ENCODE results near the gene OSBPL10.
"Not testable (repeated sequence)": the region's sequence is repeated elsewhere in the genome, so short reads cannot be mapped to it uniquely, and the experiment has no call there.

The OSBPL10 gene

GRCh38 chr3:31992995-31993394 lies 11.9 kb upstream of the OSBPL10 start:
- DNase-seq = not testable (repeated sequence)

DNA sequence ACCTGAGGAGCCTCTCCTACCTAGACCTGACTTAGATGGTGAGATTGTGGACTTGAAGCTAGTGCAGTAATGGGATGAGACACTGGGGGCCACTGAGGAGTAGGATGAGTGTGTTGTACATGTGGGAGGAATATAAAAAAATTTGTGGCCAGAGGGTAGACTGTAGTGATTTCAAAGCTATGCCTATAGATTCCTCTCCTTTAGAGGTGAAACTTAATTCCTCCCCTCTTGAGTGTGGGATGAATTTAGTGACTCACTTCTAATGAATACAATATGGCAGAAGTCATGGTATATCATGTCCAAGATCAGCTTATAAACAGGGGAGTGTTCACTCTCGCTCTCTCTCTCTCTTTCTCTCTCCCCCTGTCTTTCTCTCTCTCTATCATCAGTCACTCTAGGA lies 7.2 kb upstream of the OSBPL10 start:
- no peak for DNase-seq

- no peak for DNase-seq
Measured at GRCh38 chr3:31985831-31986230, 4.8 kb upstream of the OSBPL10 start.

DNA sequence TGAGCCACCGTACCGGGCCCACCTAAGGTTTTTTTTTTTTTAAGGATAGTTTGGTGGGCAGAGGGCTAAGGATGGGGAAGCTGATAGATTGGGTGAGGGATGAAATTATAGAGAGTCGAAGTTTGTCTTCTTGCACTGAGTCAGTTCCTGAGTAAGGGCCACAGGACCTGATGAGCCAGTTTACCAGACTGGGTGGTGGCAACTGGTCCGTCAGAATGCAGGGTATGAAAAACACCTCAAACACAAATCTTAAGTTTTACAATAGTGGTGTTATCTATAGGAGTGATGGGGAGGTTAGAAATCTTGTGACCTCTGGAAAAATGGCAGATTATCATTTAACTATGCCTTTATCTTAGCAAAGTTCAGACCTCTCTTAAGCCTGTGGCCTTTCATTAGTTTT lies 3.3 kb upstream of the OSBPL10 start:
- DNase-seq = no peak

DNA sequence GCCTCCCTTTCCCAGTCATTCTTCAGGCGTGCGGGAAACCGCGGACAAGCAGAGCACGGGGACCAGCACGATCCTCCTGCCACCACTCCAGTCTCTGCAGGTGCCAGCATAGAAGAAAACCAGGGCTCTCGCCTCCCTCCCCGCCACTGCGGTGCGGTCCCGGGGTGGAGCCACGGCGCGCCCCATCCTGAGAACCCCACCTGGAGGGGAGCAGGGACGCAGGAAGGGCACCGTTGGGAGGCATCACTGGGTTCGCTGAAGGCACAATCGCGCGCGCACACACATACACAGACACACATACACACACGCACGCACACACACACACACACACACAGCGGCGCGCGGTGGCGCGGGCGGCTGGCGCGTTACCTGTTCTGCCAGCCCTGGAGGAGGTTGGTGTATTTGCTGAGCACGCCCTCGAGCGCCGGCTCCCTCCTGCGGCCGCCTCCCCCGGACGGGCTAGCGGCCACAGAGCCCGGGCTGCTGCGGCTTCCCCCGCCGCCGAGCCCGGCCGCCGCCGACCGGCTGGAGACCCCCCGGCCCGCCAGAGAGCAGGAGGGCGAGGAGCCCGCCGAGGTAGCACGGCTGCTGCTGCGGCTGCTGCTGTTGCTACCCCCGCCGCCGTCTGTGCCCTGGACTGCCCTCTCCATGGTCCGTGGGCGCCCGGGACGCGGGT lies 394 bp downstream of the OSBPL10 start:
- DNase-seq = peak; percentile 31 to 36

DNA sequence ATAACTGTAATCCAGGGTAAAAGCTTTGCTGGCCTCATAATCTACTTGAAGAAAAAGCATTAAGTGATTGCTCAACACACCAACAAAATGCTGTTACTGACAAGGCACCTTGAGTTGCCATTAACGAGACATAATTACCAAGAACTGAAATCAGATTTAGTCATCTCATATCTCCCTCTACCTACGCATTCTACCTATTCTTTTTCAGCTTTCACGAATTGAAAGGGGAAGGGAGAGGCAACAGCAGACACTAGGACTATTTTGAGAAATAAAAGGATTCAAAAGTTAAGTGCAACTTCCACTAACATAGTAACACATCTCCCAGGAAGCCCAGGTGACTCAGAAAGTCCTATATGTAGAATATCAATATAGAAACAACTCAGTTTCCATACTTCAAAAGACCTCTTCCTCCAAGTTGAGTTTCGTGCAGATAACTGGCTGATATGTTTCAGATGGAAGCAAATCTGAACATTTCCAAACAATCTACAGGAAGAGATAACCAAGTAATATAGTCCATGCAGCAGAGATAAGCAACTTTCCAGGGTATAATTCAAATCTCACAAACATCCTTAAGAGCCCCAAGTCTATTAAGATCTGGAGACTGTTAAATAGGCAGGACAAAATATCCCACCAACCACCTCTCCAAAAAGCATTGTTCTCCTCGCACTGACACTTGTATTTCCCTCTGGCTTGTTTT lies 1.9 kb downstream of the OSBPL10 start:
- DNase-seq = no peak

DNA sequence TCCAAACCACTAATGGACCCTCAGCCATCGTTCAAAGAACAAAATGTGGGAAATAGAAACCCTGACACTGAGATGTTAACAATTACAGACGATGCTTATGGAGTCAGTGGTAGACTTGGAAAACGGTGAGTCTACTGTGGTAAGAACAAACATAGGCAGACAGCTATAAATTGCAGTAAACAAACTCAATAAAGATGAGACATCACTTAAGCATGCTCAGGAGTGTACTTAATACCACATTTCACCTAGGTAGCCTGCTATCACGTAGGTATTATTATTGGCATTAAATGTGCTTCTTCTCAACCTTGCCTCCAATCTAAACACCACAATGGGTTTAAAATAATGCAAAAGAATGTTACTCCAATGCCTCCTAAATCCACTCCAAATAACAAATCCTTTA lies 2.5 kb downstream of the OSBPL10 start:
- DNase-seq = no peak

- DNase-seq = no peak
Measured at GRCh38 chr3:31977736-31978135, 3.3 kb downstream of the OSBPL10 start.

- DNase-seq = no peak
Measured at GRCh38 chr3:31976302-31976701, 4.8 kb downstream of the OSBPL10 start.

- no peak for DNase-seq
Measured at GRCh38 chr3:31974964-31975363, 6.1 kb downstream of the OSBPL10 start.

DNA sequence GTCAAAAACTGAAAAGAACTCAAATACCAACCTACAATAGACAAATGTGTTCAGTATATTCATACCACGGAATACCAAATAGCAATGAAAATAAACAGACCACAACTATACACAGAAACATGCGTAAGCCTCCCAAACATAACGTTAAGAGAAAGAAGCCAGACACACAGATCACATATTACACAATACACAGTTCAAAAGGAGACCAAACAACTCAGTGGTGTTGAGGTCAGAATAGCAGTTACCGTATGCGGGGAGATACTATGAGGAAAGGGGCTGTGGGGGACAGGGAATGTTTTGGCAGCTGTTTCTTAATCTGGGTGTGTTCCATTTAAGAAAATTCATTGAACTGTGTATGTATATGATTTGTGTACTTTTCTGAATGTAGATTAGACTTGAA lies 6.6 kb downstream of the OSBPL10 start:
- DNase-seq = no peak

DNA sequence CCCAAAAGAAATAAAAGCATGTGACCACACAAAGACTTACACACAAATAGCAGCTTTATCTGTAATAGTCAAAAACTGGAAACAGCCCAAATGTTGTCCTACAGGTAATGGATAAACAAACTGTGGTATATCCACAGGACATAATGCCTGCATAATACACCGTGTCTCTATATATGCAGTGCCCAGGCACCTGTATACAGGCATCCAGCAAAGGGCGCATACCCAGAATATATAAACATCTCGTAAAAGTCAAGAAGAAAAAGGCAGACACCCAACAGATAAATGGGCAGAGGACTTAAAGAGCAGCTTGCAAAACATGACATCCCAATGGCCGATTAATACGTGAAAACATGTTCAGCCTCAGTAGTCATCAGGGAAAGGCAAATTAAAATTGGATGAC lies 7.2 kb downstream of the OSBPL10 start:
- no peak for DNase-seq

- DNase-seq = no peak
Measured at GRCh38 chr3:31973081-31973480, 8.0 kb downstream of the OSBPL10 start.

GRCh38 chr3:31971607-31972006 lies 9.5 kb downstream of the OSBPL10 start:
- DNase-seq = no peak

DNA sequence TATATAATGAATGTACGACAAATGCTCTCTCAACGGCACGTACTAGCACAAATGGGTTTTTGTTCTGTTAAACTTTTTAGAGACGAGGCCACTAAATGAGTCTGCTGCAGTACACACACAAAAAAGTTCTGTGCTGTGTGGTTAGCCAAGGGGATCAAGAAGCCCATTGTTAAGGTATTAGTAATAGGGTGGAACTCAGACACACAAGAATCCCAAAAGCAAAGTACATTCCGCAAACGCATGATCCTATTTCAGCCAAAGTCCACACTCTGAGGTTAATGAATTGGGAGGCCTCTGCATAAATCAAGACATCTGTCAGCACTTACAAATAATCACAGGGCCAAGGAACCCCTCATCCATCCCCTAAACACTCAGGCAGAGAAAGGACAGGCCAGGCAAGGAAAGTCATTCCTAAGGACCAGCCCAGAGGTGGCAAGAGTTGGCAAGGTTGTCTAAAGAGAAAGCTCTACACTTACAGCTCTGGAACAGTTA lies 12.1 kb downstream of the OSBPL10 start:
- no peak for DNase-seq

DNA sequence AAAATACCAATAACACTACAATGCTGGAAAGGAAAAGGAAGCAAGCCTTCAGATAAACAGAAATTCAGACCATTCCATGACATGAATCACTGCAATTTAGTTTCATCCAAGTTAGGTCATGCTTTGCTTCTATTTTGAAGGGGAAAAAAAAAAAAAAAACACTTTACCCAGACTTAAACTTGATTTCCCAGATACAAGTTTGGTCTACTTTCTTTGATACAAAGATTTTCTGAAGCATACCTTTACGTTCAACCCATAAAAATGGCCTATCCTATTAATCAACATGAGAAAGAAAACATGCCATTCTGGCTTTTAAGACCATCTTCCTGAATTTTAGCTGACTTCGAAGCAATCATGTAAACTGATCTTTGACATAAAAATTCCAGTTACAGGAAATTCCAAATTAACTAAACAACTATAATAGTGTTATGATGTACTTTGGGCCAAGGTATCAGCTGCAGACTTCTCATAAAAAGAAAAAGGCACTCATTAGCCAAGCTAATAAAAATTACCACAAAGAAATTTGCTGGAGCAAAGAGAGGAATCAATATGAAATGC lies 12.6 kb downstream of the OSBPL10 start:
- no peak for DNase-seq

DNA sequence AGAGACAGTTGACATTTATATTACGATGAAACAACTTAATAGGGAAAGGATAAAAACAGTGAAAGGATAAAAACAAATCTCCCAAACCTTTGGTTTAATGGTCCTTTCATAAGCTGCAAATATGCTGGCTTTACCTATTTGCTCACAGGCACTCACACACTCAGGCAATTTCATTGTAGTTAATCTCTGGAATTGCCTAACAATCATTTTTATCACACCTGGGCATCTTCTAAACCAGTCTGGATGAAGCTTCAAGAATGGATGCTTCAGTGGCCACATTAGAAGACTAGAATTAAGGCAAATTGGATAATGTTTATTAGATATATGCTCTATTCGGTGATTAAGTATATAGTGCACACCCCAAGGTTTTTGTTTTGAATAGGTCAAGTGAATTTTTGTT lies 13.5 kb downstream of the OSBPL10 start:
- no peak for DNase-seq

GRCh38 chr3:31966978-31967591 lies 14.0 kb downstream of the OSBPL10 start:
- no peak for DNase-seq

DNA sequence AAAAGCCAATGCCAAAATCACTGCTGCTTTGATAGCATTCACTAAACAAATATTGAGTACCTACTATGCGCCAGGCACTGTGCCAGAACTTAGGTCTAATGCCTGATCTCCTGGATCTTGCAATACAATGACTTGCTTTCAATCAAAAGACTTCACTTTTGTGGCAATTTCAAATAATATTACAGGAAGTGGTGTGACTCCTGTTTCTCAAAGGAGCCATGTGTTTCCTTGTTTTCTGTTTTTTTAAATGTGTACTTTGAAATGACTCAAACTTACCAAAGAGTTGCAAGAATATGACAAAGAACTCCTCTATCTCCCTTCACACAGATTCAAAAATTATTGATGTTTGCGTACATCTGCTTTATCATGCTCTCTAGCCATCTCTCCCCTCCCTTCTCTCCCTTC lies 18.3 kb downstream of the OSBPL10 start:
- DNase-seq = no peak

GRCh38 chr3:31960793-31961431 lies 20.1 kb downstream of the OSBPL10 start:
- DNase-seq = no peak

DNA sequence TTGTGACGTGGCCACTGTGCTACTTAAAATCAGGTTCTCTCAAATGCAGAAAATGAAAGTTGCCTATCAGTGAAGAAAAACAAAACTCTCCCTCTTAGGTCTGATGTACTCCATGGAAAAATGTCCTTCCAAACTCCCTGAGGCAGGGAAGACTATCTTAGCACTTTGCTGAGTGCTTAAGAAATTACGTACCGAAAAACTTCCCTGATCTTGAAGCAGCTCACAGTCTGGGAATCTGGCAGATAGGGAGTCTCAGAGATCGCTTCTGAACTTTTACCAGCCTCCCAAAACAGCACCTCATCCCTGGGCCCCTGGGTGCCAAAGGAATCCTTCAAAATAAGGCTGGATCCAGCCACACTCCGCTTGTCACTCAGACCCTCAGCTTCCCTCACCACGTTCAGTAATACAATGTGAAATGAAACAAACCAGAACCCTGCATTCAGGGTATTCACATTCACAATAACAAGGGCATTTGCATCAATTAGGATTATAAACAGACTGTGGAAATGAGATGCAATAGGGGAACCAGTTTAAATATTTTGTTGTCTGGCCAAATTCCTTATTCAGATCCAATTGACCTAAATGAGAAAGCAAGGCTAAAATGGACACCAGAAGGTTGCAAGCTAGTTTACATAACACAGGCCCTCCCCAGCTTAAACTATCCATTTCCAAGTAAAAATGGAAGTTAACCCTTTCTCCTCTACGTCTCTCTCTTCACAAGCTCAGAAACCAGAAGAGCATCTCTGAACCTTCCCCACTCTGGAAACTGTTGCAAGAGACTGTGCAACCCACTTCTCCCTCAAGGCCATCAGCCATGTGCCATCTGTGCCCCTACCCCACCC lies 20.9 kb downstream of the OSBPL10 start:
- DNase-seq = no peak

DNA sequence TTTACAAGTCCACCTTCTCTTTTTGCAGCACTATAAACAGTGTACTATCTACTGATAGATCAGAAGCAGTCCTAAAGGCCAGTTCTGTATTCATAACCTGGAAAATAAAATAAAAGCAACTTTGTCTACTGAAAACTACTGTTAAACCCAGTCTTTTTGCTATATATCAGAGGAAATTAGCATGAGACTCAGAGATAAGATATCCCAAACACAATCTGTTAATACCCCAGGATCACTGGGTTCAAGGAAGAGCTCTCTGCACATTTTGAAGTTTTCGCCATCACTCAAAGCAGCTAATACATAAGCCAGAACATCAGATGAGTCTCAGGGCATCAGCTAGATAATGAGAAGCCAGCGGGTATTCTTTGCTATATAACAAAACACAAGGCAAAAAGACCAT lies 21.8 kb downstream of the OSBPL10 start:
- no peak for DNase-seq

All from activated CD4-positive, alpha-beta T cell treated with anti-CD3 and anti-CD28 coated beads for 4 hours (primary cell).